ENCODE data around the gene ERN1.

DNA sequence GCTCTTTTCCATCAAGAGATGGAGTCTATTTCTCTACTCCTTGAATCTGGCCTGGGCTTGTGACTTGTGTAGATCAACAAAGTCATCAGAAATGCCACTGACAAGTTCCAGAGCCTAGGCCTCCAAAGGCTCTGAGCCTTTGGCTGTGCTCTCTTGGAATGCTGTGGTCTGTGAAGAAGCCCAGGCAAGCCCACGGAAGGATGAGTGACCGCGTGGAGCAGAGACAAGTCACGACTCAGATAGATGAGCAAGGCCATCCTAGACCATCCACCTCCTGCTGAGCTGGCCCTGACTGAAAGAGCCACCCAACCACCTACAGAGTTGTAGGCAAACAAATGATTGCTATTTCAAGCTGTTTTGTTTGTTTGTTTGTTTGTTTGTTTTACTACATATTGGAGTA, 97.9 kb downstream of the ERN1 start:
- no peak for TF ChIP-seq CTCF (conservative IDR thresholded peaks at IDR 0.05; ENCODE audit: low read length)
- no peak for TF ChIP-seq EZH2phosphoT487 (IDR thresholded peaks at IDR 0.05; ENCODE audit: borderline replicate concordance)
